Measurements from ENCODE around the gene SLC39A2.
"Not testable (repeated sequence)": the region's sequence is repeated elsewhere in the genome, so short reads cannot be mapped to it uniquely, and the experiment has no call there.

SLC39A2 gene

DNA sequence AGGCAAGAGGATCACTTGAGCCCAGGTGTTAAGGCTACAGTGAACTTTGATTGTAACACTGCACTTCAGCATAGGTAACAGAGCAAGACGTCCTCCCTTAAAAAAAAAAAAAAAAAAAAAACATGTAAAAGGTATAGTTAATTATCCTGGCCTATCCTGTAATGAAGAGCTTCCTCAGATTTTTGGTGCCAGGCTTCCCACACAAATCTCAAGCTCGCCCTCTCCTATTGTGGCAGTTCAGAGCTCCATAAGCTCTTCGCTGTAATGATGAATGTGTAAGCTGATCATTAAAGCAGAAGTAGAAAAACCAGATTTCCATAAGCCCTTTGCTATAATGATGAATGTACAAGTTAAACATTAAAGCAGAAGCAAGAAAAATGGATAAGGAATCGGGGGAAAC lies 2.0 kb upstream of the SLC39A2 start:
- DNase-seq (ENCODE audit: low read depth) = no peak

DNA sequence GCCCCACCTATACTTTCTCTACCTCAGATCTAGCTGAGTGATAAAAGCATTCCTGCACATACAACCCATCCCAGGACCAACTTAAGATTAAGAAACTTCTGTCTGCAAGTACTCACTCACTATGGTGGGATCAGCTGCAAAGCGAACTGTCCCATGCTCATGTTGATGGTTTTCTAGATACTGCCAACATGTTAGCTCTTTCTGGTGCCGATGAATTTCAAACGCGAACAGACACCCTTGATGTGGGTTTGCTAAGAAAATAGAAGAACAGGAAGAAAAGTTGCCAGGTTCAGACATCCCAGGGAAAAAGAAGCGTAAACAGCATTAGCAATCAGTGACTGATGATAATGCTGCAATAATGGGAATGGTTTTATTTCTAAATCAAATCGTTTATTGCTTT lies 1.5 kb upstream of the SLC39A2 start:
- DNase-seq (ENCODE audit: low read depth) = no peak

DNA sequence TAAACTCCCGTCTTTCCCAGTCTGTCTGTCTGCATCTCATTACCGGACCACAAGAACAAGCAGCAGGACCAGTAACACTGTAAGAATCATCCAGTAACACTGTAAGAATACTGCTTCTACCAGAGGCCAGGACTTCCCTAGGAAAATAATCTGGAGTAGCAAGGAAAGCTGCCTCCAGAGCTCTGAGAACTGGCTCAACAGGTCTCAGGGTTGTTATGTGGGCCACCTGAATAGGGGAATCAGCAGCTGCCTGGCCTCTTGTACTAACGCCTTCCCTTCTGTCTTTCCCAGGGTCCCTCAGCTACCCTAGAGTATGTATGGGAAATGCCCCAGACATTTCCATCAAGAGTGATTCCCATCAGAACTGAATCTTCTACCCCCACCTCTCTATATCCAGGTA lies 954 bp upstream of the SLC39A2 start:
- DNase-seq (ENCODE audit: low read depth) = no peak

DNA sequence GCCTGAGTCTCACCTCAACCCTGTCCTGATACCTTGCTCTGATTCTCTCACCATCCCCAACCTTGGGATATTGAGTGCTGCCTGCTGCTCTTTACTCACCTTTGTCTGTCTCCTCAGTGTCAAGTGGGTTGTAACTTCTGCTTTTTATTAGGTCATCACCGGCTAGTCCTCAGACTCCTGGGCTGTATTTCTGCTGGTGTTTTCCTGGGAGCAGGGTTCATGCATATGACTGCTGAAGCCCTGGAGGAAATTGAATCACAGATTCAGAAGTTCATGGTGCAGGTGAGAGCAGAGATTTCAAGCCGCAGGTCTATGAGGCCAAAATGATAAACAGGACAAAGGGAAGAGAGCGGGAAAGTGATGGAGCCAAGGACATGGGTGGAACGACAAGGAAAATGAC lies 498 bp downstream of the SLC39A2 start:
- no peak for DNase-seq (ENCODE audit: low read depth)

DNA sequence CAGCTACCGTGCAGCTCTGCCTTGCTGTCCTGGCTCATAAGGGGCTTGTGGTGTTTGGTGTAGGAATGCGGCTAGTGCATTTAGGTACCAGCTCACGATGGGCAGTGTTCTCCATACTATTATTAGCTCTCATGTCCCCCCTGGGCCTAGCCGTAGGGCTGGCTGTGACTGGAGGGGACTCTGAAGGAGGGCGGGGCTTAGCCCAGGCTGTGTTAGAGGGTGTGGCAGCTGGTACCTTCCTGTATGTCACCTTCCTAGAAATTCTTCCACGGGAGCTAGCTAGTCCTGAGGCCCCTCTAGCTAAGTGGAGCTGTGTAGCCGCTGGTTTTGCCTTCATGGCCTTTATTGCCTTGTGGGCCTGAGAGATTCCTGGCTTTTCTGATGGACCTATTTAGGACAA lies 2.1 kb downstream of the SLC39A2 start:
- no peak for DNase-seq (ENCODE audit: low read depth)

DNA sequence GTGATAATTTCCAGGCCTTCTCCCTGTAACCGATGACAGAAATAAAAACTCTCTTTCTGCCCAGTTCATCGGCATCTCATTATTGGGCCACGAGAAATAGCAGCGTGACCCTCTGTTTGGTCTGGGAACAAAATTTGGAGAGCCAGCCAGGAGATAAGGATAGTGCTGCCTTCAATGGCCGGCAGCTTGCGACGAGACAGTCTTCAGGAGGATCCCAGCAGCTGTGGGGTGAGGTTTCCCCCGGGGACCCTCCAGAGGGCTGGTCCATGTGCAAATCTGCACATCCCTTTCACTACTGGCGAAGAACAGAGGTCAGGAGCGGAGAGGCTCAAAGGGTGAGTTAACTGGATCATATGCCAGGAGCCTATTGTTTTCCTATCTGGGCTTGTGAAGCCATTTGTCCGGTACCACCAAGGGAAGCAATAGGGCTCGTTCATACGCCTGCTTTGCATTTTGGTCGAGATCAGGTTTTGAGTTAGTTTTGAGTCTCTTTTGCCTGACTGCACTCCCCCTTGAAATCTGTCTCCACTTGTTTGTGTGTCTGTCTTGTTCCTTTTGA lies 4.8 kb downstream of the SLC39A2 start:
- no peak for DNase-seq (ENCODE audit: low read depth)

DNA sequence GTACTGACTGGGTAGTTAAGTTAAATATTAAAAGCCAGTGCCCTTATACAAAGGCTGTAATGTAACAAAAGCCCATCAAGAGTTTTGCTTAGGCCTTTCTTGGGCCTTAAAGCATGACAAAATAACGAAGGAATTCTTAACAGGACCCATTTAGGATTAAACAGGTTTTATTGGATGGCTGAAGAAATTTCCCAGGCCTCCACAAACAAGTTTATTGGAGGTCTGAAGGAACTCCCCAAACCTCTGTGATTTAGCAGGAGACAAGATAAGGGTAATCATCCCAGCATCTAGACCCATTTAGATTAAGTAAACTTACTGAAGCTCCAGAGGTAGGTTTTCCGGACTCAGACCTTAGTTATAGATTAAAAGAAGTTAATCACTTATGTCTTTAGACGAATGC lies 10.6 kb downstream of the SLC39A2 start:
- DNase-seq (ENCODE audit: low read depth) = not testable (repeated sequence)

DNA sequence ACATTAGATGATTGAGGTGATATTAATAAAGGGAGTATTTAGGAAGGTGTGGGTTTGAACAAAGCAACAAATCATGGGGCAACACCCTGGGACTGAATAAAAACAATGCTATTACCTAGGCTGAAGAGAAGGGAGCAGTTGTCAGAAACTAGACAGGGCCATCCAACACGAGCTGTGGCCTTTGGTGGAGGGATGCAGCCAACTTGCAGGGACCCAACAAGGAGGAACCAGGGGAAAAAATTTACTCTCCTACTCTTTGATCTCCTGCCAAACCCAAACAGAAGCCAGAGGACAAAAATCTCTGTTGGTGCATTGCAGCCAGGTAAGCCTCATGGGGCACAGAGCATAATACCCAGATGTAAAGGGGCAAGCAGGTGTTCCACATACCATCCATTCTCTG lies 12.0 kb downstream of the SLC39A2 start:
- no peak for DNase-seq (ENCODE audit: low read depth)

DNA sequence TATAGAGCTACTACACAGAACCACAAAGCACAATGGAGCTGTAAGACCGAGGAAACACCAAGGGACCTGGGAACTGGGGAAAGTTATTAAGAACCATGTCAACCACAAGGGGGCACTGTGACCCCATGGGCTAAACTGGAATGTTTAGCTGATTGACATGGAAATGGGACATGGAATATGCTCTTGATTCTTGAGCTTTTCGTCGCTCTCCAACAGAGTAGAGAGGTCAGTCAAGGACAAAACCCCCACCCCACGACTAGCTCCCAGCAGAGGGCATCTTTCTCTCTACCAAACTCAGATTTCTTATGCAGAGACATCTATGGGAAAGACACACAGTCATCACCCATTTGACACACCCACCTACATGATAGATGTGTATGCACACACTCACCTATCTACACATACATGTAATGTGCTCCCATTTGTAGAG lies 15.7 kb downstream of the SLC39A2 start:
- peak; percentile 63 for DNase-seq (ENCODE audit: low read depth)

DNA sequence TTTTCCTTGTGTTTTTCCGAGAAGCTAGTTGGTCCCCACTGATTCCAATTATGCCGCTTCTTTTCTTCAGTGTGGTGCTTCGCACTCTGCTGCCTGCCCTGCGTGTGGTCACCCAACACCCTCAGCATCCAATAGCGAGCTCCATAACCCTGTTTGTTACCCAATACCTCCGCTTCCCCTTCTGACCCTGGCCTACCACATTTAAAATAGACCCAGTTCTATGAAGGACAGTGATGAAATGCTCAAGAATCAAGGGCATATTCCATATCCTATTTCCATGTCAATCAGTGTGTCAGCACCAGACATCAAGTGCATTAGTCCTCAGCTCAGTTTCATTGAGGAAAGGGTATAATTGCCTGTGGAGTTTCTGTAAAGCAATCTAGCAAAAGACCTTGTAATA lies 16.2 kb downstream of the SLC39A2 start:
- no peak for DNase-seq (ENCODE audit: low read depth)

DNA sequence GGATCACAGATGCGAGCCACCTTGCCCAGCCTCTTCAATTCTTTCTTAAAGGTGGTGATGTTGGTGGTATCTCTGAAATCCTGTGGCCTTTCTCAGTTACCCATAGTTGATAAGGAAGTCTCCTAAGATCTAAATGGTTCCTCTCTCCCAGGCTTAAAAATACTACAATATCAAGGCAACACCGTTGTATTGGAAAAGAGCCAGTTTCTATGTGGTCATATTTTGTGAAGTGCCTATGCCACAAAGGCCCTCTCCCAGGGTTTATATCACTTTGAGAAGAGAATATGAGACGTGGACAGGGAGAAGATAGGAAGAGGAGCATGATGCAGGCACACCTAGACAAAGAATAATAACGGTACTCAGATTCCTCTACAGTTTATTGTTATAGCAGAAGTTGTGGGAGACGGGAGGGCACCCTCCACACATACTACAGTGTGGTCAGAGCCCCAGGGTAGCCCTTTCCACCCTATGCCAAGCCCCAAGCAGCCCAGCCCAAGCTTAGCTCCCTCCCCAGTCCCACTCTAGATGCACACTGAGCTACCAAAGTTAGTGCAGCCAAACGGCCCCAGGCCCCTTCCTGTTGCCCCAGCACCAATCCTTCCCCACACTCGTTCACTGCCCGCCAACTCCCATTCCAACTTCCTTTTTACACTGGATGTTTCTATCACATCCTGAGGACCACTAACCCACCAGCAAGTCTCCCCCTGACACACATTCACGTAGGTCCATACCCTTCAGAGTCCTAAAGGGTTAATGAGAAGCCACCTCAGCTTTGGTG lies 17.5 kb downstream of the SLC39A2 start:
- no peak for DNase-seq (ENCODE audit: low read depth)

DNA sequence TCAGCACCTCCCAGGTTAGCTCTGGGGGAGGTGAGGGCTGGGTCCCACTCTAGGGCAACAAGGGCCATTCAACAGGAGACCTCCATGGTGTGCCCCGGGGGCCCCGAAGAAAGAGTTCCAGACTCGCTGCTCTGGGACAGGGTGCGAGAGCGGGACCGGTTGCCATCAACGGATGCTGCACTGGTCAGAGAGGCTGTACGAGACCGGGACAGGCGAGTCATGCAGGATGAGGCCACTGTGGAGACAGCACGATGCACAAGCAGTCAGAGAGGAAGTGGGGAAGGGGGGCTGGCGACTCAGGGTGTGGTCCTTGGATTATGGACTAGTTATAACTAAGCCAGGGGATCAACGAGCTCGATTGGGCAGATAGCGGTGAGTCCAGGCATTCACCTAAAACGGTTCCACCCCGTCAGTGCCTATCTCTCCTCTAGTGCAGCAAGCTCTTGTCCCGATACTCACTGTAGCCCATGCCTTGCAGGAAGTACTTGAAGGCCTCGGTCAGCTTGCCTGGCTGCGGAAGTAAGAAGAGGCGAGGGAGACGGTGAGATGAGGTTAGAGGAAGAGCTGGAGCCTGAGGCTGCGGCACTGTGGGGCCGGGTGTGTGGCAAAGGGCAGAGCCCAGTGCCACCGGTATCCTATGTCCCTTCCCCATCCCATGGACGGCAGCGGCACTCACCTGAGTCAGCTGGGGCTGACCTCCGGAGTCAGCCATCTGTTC lies 18.6 kb downstream of the SLC39A2 start:
- DNase-seq (ENCODE audit: low read depth) = no peak

DNA sequence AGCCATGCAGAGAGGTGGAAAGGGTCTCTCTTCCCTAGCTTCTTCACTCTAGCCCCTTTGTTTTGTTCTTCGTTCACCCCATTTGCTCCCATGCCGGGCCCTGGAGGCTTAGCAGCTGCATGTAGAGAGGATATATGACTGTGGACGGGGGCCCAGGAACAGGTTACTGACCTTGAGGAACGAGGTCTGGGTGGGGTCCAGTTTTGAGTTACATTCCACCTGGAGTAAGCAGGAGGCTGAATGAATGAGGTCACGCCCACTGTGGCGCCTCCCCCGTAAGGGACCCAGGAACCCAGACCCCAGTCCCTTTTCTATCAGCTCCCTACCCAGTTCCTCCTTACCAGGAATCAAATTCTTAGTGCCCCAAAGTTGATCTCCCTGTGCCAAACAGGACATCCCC lies 19.2 kb downstream of the SLC39A2 start:
- DNase-seq (ENCODE audit: low read depth) = no peak

DNA sequence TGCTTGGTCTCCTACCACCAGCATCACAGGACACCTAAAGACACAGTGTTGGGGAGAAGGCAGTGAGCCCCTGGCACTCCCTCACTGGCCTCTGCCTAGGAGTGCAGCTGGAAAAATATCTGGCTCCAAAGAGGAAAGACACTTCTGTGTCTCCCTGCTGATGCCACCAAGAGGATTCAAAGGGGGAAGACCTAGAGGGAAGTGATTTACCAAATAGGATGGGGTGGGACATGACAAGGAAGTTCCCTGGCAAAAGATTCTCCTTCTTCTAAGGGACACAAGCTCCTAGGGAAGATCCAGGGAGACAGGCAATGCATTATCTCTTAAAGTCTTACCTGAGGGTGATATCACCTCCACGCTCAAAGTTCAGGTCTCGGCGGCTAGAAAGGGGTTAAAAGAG lies 19.7 kb downstream of the SLC39A2 start:
- DNase-seq (ENCODE audit: low read depth) = no peak

DNA sequence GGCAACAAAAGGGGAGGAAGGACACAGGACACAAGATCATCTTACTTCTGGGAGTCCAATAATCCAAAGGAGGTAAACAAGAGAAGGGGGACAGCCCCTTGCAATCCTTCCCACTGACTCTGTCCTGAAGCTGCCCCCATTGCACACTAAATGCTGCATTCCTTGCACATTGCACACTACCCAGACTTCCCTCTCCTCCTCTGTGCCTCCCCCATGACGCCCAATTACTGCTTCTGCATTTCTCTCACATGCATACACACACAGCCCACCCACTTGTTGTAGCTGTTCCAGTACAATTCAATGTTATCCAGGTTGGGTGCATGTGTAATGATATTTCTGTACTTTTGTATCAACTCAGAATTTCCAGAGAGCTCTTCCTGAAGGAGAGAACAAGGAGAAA lies 20.3 kb downstream of the SLC39A2 start:
- no peak for DNase-seq (ENCODE audit: low read depth)

DNA sequence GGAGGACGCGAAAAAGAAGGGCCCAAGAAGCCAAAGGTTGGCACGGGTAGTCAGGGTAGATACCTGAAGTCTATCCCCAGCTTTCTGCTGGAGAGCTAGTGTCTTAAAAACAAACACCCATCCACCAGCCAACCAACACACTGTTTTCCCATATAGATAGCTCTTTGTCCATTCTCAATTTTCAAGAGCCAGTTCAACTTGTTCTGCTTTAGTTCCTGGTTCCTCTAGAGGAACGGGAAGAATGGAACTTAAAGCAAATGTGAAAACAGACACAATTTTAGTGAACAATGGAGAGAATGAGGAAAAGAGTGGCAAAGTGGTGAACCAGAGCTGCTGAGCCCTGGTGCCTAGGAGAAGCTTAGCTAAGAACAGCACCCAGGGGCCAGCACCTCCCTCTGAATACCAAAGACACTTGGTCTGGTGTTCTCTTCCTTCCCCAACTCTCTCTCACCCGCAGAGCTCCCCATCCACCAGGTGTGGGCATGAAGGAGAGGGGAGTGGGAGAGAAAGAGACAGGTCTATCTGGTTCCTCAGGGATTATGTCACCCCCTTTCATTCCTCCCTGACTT lies 22.0 kb downstream of the SLC39A2 start:
- DNase-seq (ENCODE audit: low read depth) = no peak

DNA sequence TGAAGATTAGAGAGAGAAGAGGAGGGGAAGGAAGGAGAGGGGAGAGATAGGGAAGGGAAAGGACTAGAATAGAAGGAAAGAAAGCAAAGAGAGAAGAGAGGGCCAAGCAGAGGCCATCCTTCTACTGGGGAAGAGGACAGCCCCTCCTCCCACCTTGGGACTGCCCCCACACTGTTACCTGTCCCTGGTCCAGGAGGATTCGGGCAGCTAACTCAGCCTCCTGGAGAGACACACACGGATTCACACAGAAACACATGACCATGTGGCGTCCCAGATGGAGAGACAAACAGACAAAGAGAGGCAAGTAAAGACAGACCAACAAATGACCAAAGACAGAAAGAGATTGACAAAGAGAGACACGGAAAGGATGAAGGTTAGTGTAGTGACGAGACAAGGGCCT lies 23.6 kb downstream of the SLC39A2 start:
- DNase-seq (ENCODE audit: low read depth) = no peak

DNA sequence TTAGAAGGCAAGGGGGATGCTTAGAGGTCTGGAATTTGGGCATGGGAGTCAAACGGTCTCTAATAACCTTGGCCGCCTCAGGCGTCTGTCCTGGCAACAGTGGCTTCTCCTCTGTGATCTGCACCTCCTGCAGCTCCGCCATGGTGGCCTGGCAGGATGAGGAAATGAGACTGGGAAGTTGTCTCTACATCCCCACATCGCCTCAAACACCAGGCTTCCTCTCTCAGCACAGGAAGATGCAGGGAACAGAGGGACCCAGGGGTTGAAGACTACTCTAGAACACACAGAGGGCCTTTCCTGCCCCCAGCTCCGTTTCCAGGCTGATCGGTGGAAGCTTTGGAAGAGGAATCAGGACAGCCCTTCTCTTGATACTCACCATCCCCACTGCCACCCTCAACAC lies 24.1 kb downstream of the SLC39A2 start:
- DNase-seq (ENCODE audit: low read depth) = no peak

DNA sequence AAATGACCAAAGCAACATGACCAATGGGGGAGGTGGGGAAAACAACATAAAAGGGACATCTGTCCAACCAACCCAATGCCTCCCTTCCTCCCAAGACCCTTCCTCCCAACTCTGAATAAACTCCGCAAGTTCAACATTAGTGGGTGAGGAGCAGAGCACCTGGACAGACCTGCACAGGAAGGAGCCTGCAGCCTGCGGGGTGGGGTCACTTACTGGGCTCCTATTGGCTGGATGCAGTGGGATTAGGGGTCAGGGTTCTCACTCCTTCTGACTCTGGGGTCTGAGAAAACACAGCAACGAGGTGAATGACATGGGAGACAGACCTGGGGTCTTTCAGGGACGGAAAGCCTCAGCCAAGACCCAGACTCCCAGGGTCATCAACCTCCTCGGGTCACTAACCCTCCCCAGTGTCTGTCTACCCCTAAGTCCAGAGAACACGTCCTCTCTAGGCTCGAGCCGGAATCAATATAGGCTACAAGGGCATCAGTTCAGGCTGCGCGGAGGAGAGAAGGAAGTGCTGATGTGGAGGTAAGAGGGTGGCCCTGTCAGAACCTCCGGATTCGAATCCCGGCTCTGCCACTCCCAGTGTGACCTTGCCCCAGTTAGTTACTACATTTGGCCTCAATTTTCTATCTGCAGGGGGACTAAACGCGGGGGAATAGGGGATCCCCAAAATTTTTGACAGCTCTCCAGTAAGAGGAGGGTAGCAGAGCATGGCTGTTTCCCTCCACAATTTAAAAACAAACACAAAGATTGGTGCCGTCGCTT lies 24.9 kb downstream of the SLC39A2 start:
- no peak for DNase-seq (ENCODE audit: low read depth)

DNA sequence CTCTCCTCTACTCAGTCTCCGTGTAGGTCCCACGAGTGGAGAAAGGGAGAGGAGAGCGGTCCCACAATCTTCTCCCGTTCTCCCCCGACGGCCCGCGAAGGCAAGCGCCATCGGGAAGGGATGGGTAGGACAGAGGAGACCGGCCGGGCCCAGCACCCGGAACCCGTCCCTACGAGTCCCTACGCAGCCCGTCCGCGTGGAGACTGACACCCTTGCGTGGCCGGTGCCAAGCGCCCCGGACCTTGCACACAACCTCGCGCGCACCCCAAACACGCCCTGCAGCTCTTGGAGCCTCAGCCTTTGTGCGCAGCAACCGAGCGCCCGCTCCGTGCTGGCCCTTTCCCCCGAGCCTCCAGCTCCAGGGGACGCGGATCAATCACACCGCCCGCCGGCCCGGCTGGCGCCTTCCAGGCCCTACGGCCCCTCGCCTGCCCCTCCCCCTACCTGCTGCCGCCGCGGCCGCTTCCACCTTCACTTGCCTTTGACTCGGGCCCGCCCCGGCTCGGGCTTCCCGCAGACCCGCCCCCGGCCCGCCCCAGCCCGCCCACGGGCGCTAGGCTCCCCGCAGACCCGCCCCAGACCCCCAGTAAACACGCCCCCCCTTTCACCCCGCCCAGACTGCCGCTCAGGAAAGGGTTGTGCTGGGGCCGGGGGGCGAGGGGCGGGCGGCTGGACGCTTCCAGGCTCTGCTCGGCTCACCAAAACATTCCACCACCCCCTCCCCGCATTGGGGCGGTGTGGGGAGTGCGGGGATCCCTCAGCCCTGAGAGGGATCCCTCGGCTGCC lies 25.7 kb downstream of the SLC39A2 start, which contains the start of gene NDRG2:
NDRG2 (minus strand) TSS at position 477 of the 786 bp plus-strand sequence. CDS start 1,746 bp downstream, outside the sequence.
- DNase-seq (ENCODE audit: low read depth) = peak; percentile 33

Data from stimulated activated CD8-positive, alpha-beta memory T cell treated with anti-CD3 and anti-CD28 coated beads, Interleukin-7, amount 100 ng/mL, for 24 hours (primary cell).